ENCODE results near the gene ZNF3. TPM values are rescaled to one million over a fixed set of nuclear protein-coding genes. Genes with fewer than 3 reads are reported as not detected.

ZNF3 gene
- total and polyA plus RNA-seq, 2 donors = 17.4 to 38.3 TPM

DNA sequence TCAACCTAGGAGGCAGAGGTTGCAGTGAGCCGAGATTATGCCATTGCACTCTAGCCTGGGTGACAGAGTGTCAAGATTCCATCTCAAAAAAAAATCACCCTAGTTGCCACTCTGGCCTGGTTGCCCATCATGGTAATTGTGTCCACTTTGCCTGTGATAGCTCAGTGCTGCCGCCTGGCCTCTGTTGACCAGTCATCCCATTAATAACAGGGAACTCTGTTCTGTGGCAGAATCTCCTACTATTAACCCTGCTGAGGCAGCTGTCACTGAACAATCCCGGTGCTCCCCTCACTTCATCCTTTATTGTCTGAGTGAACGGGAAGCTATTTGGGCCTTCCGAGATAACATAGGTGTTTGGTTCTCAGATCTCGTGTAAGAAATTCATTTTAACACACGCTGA, 14.6 kb downstream of the ZNF3 start:
- Histone ChIP-seq H3K4me1 (ENCODE audit: insufficient read depth) (peaks cover 2% of the 10 kb centered on the region), H3K36me3 (ENCODE audit: insufficient read depth) (peaks cover 8% of the 10 kb centered on the region), H3K4me3 (ENCODE audit: low read depth, low read length) (no peak overlapping the region), H3K27ac (ENCODE audit: low read depth) (no peak overlapping the region)
- WGBS = 90% methylated on average over 7 of the region's 7 CpGs
- no peak for DNase-seq (ENCODE audit: extremely low spot score)

DNA sequence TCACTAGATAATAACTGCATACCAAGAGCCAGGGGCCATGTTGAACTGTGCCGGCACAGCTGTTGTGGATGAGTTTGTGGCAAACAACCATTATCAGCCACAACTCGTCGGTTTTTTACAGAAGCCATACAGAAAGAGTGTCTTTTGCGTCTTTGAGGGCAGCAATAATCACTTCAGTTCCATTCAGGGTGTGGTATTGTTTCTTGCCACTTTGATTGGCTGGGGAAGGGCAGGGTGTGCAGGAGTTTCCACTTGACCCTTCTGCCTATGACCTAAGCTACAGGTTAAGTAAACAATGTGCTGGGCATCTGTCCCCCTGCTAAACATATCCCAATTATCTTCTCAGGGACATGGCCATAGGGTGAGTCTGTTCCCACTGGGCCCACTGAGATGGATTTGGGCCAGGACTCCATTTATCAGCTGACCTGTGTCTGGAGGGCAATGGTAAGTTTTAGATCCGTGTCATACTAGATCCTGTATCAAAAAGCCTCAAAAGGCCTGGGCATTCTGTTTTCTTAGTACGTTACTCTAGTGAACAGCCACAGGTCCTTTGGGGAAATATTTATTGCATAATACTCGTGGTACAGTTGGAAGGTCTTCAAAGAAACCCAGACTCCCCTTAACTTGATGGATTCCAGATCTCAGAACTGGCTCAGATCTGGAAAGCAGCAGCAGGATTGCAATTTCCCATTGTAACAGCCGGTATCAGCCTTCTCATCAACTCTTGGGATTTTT, 15.9 kb downstream of the ZNF3 start:
- H3K36me3 ChIP-seq (ENCODE audit: insufficient read depth) = peaks cover 3% of the 10 kb centered on the region

DNA sequence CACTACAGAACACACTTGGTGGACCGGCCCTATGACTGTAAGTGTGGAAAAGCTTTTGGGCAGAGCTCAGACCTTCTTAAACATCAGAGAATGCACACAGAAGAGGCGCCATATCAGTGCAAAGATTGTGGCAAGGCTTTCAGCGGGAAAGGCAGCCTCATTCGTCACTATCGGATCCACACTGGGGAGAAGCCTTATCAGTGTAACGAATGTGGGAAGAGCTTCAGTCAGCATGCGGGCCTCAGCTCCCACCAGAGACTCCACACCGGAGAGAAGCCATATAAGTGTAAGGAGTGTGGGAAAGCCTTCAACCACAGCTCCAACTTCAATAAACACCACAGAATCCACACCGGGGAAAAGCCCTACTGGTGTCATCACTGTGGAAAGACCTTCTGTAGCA, 17.4 kb downstream of the ZNF3 start:
- no peak for DNase-seq (ENCODE audit: extremely low spot score)
- 95% methylated on average over 9 of the region's 9 CpGs for WGBS
- H3K27ac ChIP-seq (ENCODE audit: low read depth) = no peak overlapping the region
- H3K4me3 ChIP-seq (ENCODE audit: low read depth, low read length) = no peak overlapping the region
- peaks cover 2% of the 10 kb centered on the region for H3K4me1 ChIP-seq (ENCODE audit: insufficient read depth)
- H3K36me3 ChIP-seq (ENCODE audit: insufficient read depth) = peaks cover 3% of the 10 kb centered on the region

More for the DNA sequence above, 15.9 kb downstream of the ZNF3 start:
- 27% methylated on average over 8 of the region's 8 CpGs for WGBS
- peaks cover 2% of the 10 kb centered on the region for H3K4me1 ChIP-seq (ENCODE audit: insufficient read depth)
- no peak overlapping the region for H3K4me3 ChIP-seq (ENCODE audit: low read depth, low read length)
- DNase-seq (ENCODE audit: extremely low spot score) = no peak
- H3K27ac ChIP-seq (ENCODE audit: low read depth) = no peak overlapping the region

DNA sequence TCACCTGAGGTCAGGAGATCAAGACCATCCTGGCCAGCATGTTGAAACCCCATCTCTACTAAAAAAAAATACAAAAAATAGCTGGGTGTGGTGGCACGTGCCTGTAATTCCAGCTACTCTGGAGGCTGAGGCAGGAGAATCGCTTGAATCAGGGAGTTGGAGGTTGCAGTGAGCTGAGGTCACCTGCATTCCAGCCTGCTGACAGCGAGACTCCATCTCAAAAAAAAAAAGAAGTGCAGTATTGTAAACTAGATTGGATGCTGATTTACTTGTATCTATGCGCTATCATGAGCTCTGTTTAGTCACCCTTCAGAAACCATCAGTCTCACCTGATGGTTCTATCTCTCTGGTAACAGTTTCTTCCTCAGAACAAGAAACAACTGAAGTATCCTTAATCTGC, 18.1 kb downstream of the ZNF3 start:
- no peak for DNase-seq (ENCODE audit: extremely low spot score)
- Histone ChIP-seq H3K36me3 (ENCODE audit: insufficient read depth) (peaks cover 3% of the 10 kb centered on the region), H3K27ac (ENCODE audit: low read depth) (no peak overlapping the region), H3K4me1 (ENCODE audit: insufficient read depth) (peaks cover 2% of the 10 kb centered on the region), H3K4me3 (ENCODE audit: low read depth, low read length) (no peak overlapping the region)
- 94% methylated on average over 4 of the region's 4 CpGs for WGBS

DNA sequence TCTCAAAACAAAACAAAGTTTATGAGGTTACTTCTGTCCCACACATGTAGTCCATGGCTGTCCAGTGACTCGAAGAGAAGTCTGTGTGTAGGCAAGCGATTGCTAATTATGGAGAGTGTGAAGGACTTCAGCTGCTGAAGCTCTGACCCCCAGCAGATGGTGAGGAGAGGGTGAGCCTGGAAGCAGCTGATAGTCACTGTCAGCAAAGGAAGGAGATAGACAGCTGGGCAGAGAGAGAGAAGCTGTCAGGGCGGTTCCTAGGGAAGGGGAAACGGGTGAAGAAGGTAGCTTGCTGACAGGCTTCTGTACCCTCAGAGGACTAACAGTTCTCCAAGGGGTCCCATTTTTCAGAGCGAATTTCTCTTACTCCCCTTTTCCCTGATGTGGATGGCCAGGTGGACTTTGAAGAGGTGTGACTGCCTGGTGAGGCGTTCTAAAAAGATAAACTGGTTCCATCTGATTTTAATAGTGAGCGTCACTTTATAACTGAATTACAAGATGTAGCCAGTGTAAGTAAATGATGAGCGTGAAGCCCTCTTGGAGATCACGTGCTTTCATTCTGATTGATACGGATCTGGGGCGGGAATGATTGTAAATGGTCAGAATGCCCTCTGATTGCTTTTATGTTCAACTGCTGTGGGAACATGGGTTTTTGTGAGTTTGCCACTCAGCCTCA, 19.9 kb downstream of the ZNF3 start:
- peaks cover 3% of the 10 kb centered on the region for H3K36me3 ChIP-seq (ENCODE audit: insufficient read depth)
- H3K4me3 ChIP-seq (ENCODE audit: low read depth, low read length) = no peak overlapping the region
- H3K27ac ChIP-seq (ENCODE audit: low read depth) = no peak overlapping the region
- WGBS = 96% methylated on average over 11 of the region's 11 CpGs
- H3K4me1 ChIP-seq (ENCODE audit: insufficient read depth) = peaks cover 2% of the 10 kb centered on the region
- no peak for DNase-seq (ENCODE audit: extremely low spot score)

DNA sequence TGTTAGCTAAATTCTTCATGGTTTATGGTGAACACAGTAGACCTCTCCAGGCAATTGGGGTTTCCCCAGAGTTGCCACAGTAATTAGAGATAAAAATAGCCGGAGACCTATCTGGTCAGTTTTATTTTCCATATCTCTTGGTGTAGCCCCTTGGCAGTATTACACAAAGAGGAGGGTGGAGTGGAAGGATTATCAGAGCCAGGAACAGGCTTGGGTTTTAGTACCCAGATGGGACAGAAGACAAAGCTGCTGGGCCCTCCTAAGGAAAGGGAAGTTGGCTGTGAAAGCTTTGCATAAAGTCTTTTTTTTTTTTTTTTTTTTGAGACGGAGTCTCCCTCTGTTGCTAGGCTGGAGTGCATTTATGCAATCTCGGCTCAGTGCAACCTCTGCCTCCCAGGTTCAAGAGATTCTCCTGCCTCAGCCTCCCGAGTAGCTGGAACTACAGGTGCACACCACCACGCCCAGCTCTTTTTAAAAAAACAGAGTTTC, 22.2 kb downstream of the ZNF3 start:
- H3K36me3 ChIP-seq (ENCODE audit: insufficient read depth) = no peaks in the 10 kb centered on the region
- WGBS = 93% methylated on average over 5 of the region's 5 CpGs
- no peaks in the 10 kb centered on the region for H3K4me1 ChIP-seq (ENCODE audit: insufficient read depth)
- no peak for DNase-seq (ENCODE audit: extremely low spot score)
- no peak overlapping the region for H3K4me3 ChIP-seq (ENCODE audit: low read depth, low read length)
- no peak overlapping the region for H3K27ac ChIP-seq (ENCODE audit: low read depth)

DNA sequence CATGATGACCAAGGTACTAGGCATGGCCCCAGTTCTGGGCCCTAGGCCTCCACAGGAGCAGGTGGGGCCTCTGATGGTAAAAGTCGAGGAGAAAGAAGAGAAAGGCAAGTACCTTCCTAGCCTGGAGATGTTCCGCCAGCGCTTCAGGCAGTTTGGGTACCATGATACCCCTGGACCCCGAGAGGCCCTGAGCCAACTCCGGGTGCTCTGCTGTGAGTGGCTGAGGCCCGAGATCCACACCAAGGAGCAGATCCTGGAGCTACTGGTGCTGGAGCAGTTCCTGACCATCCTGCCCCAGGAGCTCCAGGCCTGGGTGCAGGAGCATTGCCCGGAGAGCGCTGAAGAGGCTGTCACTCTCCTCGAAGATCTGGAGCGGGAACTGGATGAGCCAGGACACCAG, 24.5 kb downstream of the ZNF3 start:
- Histone ChIP-seq H3K27ac (ENCODE audit: low read depth) (no peak overlapping the region), H3K36me3 (ENCODE audit: insufficient read depth) (no peaks in the 10 kb centered on the region), H3K4me3 (ENCODE audit: low read depth, low read length) (no peak overlapping the region), H3K4me1 (ENCODE audit: insufficient read depth) (no peaks in the 10 kb centered on the region)
- DNase-seq (ENCODE audit: extremely low spot score) = no peak
- 95% methylated on average over 10 of the region's 10 CpGs for WGBS

DNA sequence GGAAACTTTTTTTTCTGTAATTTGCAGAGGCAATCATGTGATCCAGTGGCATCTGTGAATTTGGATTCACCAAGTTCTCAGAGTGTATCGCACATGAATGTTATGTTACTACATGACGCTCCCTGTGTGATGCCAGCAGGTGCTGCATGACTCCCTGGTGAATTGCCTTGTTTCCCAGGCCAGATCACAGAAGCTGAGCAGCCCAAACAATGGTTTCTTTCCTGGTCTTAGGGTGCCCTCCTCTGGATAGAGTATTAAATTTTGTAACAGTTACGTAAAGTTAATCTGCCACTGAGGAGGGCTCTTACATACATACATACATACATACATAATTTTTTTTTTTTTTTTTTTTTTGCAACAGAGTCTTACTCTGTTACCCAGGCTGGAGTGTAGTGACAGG, 28.3 kb downstream of the ZNF3 start:
- no peak overlapping the region for H3K4me3 ChIP-seq (ENCODE audit: low read depth, low read length)
- 56% methylated on average over 3 of the region's 3 CpGs for WGBS
- no peaks in the 10 kb centered on the region for H3K4me1 ChIP-seq (ENCODE audit: insufficient read depth)
- peak; percentile 31 for DNase-seq (ENCODE audit: extremely low spot score)
- H3K36me3 ChIP-seq (ENCODE audit: insufficient read depth) = no peaks in the 10 kb centered on the region
- no peak overlapping the region for H3K27ac ChIP-seq (ENCODE audit: low read depth)

DNA sequence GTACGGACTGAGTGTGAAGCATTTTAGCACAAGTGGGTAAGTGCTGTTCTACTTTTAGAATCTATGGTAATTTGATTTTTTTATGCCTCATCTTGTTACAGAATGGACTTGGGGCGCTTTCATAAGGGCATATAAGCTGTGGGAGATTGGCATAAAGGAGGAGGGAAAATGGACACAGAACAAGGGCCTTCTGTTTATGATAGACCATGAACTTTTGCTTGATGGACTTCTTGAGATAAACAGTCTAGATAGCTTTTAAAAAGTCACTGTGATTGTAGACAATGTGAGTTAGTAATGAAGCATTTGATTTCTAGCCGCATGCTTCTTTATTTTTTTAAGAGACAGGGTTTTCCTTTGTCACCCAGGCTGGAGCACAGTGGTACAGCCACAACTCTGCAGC, 29.9 kb downstream of the ZNF3 start:
- no peak overlapping the region for H3K4me3 ChIP-seq (ENCODE audit: low read depth, low read length)
- H3K27ac ChIP-seq (ENCODE audit: low read depth) = no peak overlapping the region
- WGBS = 87% methylated on average over 3 of the region's 3 CpGs
- no peaks in the 10 kb centered on the region for H3K4me1 ChIP-seq (ENCODE audit: insufficient read depth)
- no peak for DNase-seq (ENCODE audit: extremely low spot score)
- no peaks in the 10 kb centered on the region for H3K36me3 ChIP-seq (ENCODE audit: insufficient read depth)

DNA sequence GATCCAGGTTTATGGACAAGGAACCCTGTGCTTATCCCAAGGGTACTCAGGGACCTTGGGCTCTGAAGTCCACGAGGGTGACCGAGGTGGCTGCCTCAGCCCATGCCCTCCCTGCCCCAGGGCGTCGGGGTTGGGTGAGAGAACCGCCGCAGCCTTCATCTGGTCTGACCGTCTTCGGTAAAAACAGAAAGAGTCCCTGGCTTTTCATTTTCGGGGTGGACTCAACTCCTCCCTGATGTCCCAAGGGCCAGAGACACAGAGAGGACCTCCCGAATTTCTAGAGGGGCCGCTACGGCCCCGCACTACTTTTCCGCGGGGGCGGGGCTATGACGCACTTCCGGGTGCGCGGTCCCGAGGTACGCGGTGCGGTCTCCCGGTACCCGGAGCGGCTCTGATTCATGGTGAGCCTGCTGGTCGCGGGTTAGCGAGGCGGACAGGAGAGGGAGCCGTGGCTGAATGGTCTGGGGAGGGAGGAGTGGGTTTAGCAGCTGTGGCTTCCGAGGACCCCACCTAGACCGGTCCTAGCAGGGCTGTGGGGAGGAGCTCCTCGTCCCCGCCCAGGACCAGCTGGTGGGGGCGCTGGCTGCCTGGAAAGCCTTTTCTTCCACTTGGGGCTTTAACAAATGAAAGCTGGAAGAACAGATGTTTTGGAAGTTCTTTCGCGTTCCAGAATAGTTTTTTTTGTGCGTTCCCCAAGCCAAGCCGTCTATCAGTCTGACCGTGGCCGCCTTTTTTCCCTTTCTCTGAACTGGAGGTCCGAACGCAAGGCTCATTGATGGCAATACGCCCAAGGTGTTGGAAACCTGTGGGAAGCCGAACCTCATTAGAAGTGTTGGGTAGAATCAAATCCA, 31.9 kb downstream of the ZNF3 start, which contains the start of gene ZSCAN21:
TSS of gene ZSCAN21 (plus strand) at position 334 of the 851 bp plus-strand sequence. CDS start 7,233 bp downstream, outside the sequence.
- peak within 1 kb of the TSS; percentile 50 for H3K4me3 ChIP-seq (ENCODE audit: low read depth, low read length)
- under 1% methylated on average over 47 of the region's 47 CpGs for WGBS
- peak; percentile 68 for DNase-seq (ENCODE audit: extremely low spot score)

DNA sequence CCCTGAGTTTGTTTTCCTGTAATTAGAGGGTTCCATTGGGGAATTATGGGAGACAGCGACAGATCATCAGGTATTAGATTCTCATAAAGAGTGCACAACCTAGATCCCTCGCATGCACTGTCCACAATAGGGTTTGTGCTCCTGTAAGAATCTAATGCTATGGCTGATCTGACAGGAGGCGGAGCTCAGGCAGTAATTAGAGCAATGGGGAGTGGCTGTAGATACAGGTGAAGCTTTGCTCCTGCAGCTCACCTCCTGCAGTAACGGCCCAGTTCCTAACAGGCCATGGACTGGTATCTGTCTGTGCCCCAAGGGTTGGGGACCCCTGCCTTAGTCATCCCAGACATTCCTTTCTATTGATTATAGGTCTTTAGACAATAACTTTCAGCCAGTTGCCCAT, 32.8 kb downstream of the ZNF3 start:
- 92% methylated on average over 4 of the region's 4 CpGs for WGBS
- DNase-seq (ENCODE audit: extremely low spot score) = no peak
- no peak overlapping the region for H3K4me3 ChIP-seq (ENCODE audit: low read depth, low read length)
- no peak overlapping the region for H3K27ac ChIP-seq (ENCODE audit: low read depth)
- no peaks in the 10 kb centered on the region for H3K4me1 ChIP-seq (ENCODE audit: insufficient read depth)
- H3K36me3 ChIP-seq (ENCODE audit: insufficient read depth) = no peaks in the 10 kb centered on the region

More for the DNA sequence above, 31.9 kb downstream of the ZNF3 start, which contains the start of gene ZSCAN21:
- Histone ChIP-seq H3K27ac (ENCODE audit: low read depth) (peak within 1 kb of the TSS; percentile 99), H3K4me1 (ENCODE audit: insufficient read depth) (no peaks in the 10 kb centered on the region), H3K36me3 (ENCODE audit: insufficient read depth) (no peaks in the 10 kb centered on the region)

DNA sequence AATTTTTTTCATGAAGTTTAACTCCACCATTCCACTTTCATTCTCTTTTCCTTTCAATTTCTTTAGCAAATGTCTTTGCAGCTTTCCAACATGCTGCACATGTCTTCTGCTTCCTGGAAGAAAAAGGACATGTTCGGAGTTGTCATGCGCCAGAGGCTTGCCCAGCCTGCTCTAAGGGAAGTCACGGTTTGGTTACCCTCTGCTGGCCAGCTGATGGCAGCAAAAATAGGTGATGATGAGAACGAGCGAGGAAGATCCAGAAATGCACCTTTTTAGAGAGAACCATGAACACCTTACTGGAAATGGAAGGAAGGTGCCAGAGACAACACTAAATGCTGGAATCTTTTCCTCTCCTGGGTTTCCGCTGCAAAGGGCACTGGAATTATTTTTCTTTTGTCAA, 36.8 kb downstream of the ZNF3 start:
- H3K4me3 ChIP-seq (ENCODE audit: low read depth, low read length) = no peak overlapping the region
- no peaks in the 10 kb centered on the region for H3K4me1 ChIP-seq (ENCODE audit: insufficient read depth)
- H3K27ac ChIP-seq (ENCODE audit: low read depth) = no peak overlapping the region
- 65% methylated on average over 6 of the region's 6 CpGs for WGBS
- no peak for DNase-seq (ENCODE audit: extremely low spot score)
- H3K36me3 ChIP-seq (ENCODE audit: insufficient read depth) = no peaks in the 10 kb centered on the region

DNA sequence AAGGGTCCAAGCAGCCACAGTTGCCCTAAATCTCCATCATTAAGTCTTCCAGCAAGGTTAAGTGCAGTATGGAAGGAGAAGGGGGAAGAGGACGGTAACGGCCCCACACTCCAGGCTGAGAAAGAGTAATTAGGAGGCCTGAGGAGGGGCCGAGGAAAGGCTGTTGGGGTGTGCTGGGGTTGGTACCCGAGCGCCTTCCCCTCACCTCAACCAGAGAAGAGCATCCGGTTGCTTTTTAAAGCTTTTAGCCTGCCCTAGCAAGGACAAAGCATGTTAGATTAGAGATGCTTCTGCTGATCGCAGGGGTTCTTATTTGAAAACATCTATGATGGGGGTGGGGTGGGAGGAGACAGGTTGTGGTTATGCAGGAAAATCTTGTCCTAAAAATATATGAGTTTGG, 40.9 kb downstream of the ZNF3 start:
- H3K36me3 ChIP-seq (ENCODE audit: insufficient read depth) = no peaks in the 10 kb centered on the region
- H3K4me3 ChIP-seq (ENCODE audit: low read depth, low read length) = no peak overlapping the region
- H3K27ac ChIP-seq (ENCODE audit: low read depth) = no peak overlapping the region
- no peaks in the 10 kb centered on the region for H3K4me1 ChIP-seq (ENCODE audit: insufficient read depth)
- no peak for DNase-seq (ENCODE audit: extremely low spot score)
- 63% methylated on average over 7 of the region's 7 CpGs for WGBS
